Lower leg skin (tissue), 3 donors: Measurements from ENCODE around the gene CD69.

Source experiments
- CTCF ChIP-seq, 3 donors: fragments of 450-650 bp; IDR thresholded peaks; one replicate each; pipeline ENCODE4 v1.5.1; 2016; ENCODE audit warnings: antibody characterized with exemption in 3 of 3, mild to moderate bottlenecking in 3 of 3, moderate library complexity in 2 of 3
- POLR2A ChIP-seq, 2 donors: fragments of 450-650 bp; IDR thresholded peaks; one replicate each; pipeline ENCODE4 v1.6.1; 2016 to 2017; ENCODE audit warnings: antibody characterized with exemption in 2 of 2, mild to moderate bottlenecking in 1 of 2, moderate library complexity in 1 of 2

DNA sequence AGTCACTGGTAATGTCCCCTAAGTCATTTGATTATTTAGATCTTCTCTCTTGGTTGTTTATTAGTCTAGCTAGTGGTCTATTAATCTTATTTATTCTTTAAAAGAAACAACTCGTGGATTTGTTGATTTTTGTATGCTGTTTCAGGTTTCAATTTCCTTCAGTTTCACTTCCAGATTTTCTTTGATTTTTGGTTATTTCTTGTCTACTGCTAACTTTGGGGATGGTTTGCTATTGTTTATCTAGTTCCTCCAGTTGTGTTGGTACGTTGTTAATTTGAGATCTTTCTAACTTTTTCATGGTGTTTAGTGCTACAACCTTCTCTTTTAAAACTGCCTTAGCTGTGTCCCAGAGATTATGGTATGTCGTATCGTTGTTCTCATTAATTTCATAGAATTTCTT lies 18.5 kb upstream of the CD69 start:
- TF ChIP-seq CTCF (IDR thresholded peaks at IDR 0.05) = no peak
- TF ChIP-seq POLR2A (IDR thresholded peaks at IDR 0.05) = no peak
